Anterior cingulate cortex (tissue), 58 donors: ENCODE measurements around the gene GPR65.

Source experiments
- DNase-seq, 58 donors: peaks; one replicate each; lab custom pipeline; 2025; lab: John Stamatoyannopoulos, UW

GPR65 gene

GRCh38 chr14:88005050-88005481 lies at the start of gene GPR65:
TSS of gene GPR65 (plus strand) at chr14:88005135. CDS start at chr14:88010848, 5,713 bp downstream.
- no peak for DNase-seq

GRCh38 chr14:87955501-87955900 lies 49.4 kb upstream of the GPR65 start:
- DNase-seq, result no peak

- DNase-seq, result no peak
These were observed 44.7 kb upstream of the GPR65 start for GRCh38 chr14:87960013-87960787.

- no peak for DNase-seq
These were observed 43.7 kb upstream of the GPR65 start for GRCh38 chr14:87961246-87961645.

GRCh38 chr14:87966816-87967215 lies 38.1 kb upstream of the GPR65 start:
- DNase-seq, result no peak

GRCh38 chr14:87967496-87967895 lies 37.4 kb upstream of the GPR65 start:
- DNase-seq, result no peak

GRCh38 chr14:87971010-87971409 lies 33.9 kb upstream of the GPR65 start:
- DNase-seq, result no peak

GRCh38 chr14:87975636-87976035 lies 29.3 kb upstream of the GPR65 start:
- DNase-seq, result no peak

- no peak for DNase-seq
These were observed 25.2 kb upstream of the GPR65 start for GRCh38 chr14:87979689-87980088.

GRCh38 chr14:87989221-87989955 lies 15.5 kb upstream of the GPR65 start:
- DNase-seq, result no peak

GRCh38 chr14:87989956-87990299 lies 15.0 kb upstream of the GPR65 start:
- no peak for DNase-seq

GRCh38 chr14:87990682-87991081 lies 14.3 kb upstream of the GPR65 start:
- DNase-seq, result no peak

GRCh38 chr14:87992346-87992717 lies 12.6 kb upstream of the GPR65 start:
- peak in 19 of 58 donors; percentile 23 to 74 (median 54) for DNase-seq

GRCh38 chr14:87992718-87993628 lies 12.0 kb upstream of the GPR65 start, which contains the start of gene GALC:
TSS of gene GALC (minus strand) at chr14:87993182. CDS start at chr14:87993164, 18 bp downstream.
- peak; percentile 64 to 97 (median 91) for DNase-seq

GRCh38 chr14:87994974-87995373 lies 10.0 kb upstream of the GPR65 start:
- no peak for DNase-seq

GRCh38 chr14:87995500-87996290 lies 9.2 kb upstream of the GPR65 start:
- DNase-seq, result no peak

- no peak for DNase-seq
These were observed 8.7 kb upstream of the GPR65 start for GRCh38 chr14:87996291-87996592.

- no peak for DNase-seq
These were observed 6.5 kb upstream of the GPR65 start for GRCh38 chr14:87998482-87998881.

GRCh38 chr14:87999277-87999676 lies 5.7 kb upstream of the GPR65 start:
- DNase-seq, result peak in 1 of 58 donors; percentile 14

GRCh38 chr14:88002421-88003075 lies 2.4 kb upstream of the GPR65 start:
- peak in 1 of 58 donors; percentile 1 for DNase-seq
